ENCODE data around the gene C16orf89.

DNA sequence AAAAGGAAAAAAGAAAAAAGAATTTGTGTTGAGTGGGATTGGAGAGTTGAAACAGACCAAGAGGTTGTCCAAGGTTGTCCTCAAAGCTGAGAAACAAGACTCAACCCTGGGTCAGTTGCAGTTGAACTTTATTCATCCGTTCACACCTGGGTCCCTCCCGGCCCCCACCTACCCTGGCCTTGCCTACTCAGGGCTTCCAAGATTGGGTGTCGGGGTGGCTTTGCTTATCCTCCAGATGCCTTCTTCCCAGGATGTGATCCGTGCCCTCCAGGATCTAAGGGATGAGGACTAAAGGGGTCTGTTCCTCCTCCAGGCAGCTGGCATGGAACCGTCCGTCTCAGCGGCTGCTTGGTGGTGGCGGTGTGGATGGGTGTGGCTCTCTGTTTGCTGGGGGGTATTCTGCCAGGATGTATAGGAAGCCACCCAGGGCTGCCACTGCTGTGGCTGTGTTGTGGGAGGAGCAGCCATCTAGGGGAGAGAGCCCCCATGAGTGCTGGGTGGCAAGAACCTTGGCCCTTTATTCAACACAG, 21.7 kb downstream of the C16orf89 start:
- TF ChIP-seq, protein P1, sequence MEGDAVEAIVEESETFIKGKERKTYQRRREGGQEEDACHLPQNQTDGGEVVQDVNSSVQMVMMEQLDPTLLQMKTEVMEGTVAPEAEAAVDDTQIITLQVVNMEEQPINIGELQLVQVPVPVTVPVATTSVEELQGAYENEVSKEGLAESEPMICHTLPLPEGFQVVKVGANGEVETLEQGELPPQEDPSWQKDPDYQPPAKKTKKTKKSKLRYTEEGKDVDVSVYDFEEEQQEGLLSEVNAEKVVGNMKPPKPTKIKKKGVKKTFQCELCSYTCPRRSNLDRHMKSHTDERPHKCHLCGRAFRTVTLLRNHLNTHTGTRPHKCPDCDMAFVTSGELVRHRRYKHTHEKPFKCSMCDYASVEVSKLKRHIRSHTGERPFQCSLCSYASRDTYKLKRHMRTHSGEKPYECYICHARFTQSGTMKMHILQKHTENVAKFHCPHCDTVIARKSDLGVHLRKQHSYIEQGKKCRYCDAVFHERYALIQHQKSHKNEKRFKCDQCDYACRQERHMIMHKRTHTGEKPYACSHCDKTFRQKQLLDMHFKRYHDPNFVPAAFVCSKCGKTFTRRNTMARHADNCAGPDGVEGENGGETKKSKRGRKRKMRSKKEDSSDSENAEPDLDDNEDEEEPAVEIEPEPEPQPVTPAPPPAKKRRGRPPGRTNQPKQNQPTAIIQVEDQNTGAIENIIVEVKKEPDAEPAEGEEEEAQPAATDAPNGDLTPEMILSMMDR (IDR thresholded peaks at IDR 0.05; ENCODE audit: low read depth, low read length): no peak
- TF ChIP-seq MYC (IDR thresholded peaks at IDR 0.05; ENCODE audit: low read depth, low read length): no peak
- TF ChIP-seq, protein P2, sequence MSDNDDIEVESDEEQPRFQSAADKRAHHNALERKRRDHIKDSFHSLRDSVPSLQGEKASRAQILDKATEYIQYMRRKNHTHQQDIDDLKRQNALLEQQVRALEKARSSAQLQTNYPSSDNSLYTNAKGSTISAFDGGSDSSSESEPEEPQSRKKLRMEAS (IDR thresholded peaks at IDR 0.05; ENCODE audit: low read depth, low read length): no peak
- no peak for TF ChIP-seq POLR2A (IDR thresholded peaks at IDR 0.05; ENCODE audit: extremely low read depth, insufficient read length)

All from NB4 (cell line).